Breast epithelium (tissue), 3 donors: ENCODE measurements around the gene FOSL1.

Experiments used
- CTCF ChIP-seq, 3 donors: fragments of 450-650 bp; IDR thresholded peaks; one replicate each; pipeline ENCODE4 v1.5.1; 2016 to 2017; ENCODE audit warnings: antibody characterized with exemption in 3 of 3, mild to moderate bottlenecking in 3 of 3, moderate library complexity in 3 of 3
- POLR2A ChIP-seq: fragments of 450-650 bp; IDR thresholded peaks from one replicate; pipeline ENCODE4 v1.6.1; 2016; ENCODE audit warnings: antibody characterized with exemption, mild to moderate bottlenecking, moderate library complexity

- TF ChIP-seq CTCF (IDR thresholded peaks at IDR 0.05) (no peak), POLR2A (no peak)
Measured at GRCh38 chr11:65850217-65851082, 49.7 kb downstream of the FOSL1 start.
